WTC11 (cell line): ENCODE data around the gene SDK2. TPM values are rescaled to one million over a fixed set of nuclear protein-coding genes. Genes with fewer than 3 reads are reported as not detected.

ENCODE experiments used
- ATAC-seq: fragments of 200-7000 bp; cut with Tn5 transposase; 2 replicates; pipeline ENCODE4 v1.10.0; 2021; ENCODE audit warnings: mild to moderate bottlenecking, moderate library complexity
- CTCF ChIA-PET: fragments of 300-600 bp; sonication (Branson Sonifier 250); formaldehyde crosslinking; loops from one replicate; lab custom pipeline; 2021; ENCODE audit warnings: antibody characterized with exemption; lab: Charles Lee
- POLR2A ChIA-PET: fragments of 350-600 bp; sonication (Branson Sonifier 250); formaldehyde crosslinking; loops from one replicate; lab custom pipeline; 2021; ENCODE audit warnings: antibody characterized with exemption; lab: Charles Lee
- DNase-seq: peaks from one replicate; pipeline ENCODE4 v3.0.0; 2021; ENCODE audit warnings: low spot score
- H3K27ac Mint-ChIP-seq: 2 replicates; pipeline ENCODE4 v1.8.0; 2021; ENCODE audit warnings: mixed read lengths
- H3K27me3 Mint-ChIP-seq: 2 replicates; pipeline ENCODE4 v1.8.0; 2021; ENCODE audit warnings: low read depth, mild to moderate bottlenecking, moderate library complexity, mixed read lengths
- H3K36me3 Mint-ChIP-seq: 2 replicates; pipeline ENCODE4 v1.8.0; 2021; ENCODE audit warnings: mixed read lengths
- H3K4me1 Mint-ChIP-seq: 2 replicates; pipeline ENCODE4 v1.8.0; 2022; ENCODE audit warnings: mixed read lengths
- H3K4me3 Mint-ChIP-seq: 2 replicates; pipeline ENCODE4 v1.8.0; 2021; ENCODE audit warnings: mild to moderate bottlenecking, moderate library complexity, mixed read lengths
- H3K9me3 Mint-ChIP-seq: 2 replicates; pipeline ENCODE4 v1.8.0; 2021; ENCODE audit warnings: mixed read lengths
- AR ChIP-seq: fragments of 250-450 bp; sonication (Bioruptor Pico); IDR thresholded peaks from 2 replicates; pipeline ENCODE4 v1.9.0; 2021; ENCODE audit warnings: mild to moderate bottlenecking
- E2F4 ChIP-seq: sonication (generic); formaldehyde crosslinking; IDR thresholded peaks from 2 replicates; pipeline ENCODE4 v1.8.1; 2022; ENCODE audit warnings: low read depth, mild to moderate bottlenecking, moderate library complexity, missing genetic modification reagents, borderline replicate concordance
- ERG ChIP-seq: fragments of 250-450 bp; sonication (Bioruptor Pico); IDR thresholded peaks from 2 replicates; pipeline ENCODE4 v1.8.0; 2021; ENCODE audit warnings: mild to moderate bottlenecking
- FOXJ3 ChIP-seq: sonication (generic); formaldehyde crosslinking; IDR thresholded peaks from 2 replicates; pipeline ENCODE4 v1.9.0; 2021; ENCODE audit warnings: missing genetic modification reagents, mild to moderate bottlenecking, borderline replicate concordance
- FOXP1 ChIP-seq: sonication (generic); formaldehyde crosslinking; IDR thresholded peaks from 2 replicates; pipeline ENCODE4 v1.8.0; 2022; ENCODE audit warnings: missing genetic modification reagents, mild to moderate bottlenecking, moderate library complexity, borderline replicate concordance
- GRHL2 ChIP-seq: fragments of 250-450 bp; sonication (Bioruptor Pico); IDR thresholded peaks from 2 replicates; pipeline ENCODE4 v1.8.0; 2022; ENCODE audit warnings: mild to moderate bottlenecking, moderate library complexity; ENCODE audit not compliant: insufficient replicate concordance, severe bottlenecking
- IRF2 ChIP-seq: sonication (generic); formaldehyde crosslinking; IDR thresholded peaks from 2 replicates; pipeline ENCODE4 v1.8.0; 2022; ENCODE audit warnings: low read depth, missing genetic modification reagents, borderline replicate concordance
- MAX ChIP-seq: sonication (generic); formaldehyde crosslinking; IDR thresholded peaks from 2 replicates; pipeline ENCODE4 v1.8.0; 2022; ENCODE audit warnings: mild to moderate bottlenecking, missing genetic modification reagents
- NFATC4 ChIP-seq: fragments of 250-450 bp; sonication (Bioruptor Pico); IDR thresholded peaks from 2 replicates; pipeline ENCODE4 v1.9.0; 2021; ENCODE audit warnings: mild to moderate bottlenecking
- NR1H2 ChIP-seq: sonication (generic); formaldehyde crosslinking; IDR thresholded peaks from 2 replicates; pipeline ENCODE4 v1.9.0; 2021; ENCODE audit warnings: mild to moderate bottlenecking, moderate library complexity, missing genetic modification reagents
- PRDM15 ChIP-seq: sonication (generic); formaldehyde crosslinking; IDR thresholded peaks from 2 replicates; pipeline ENCODE4 v1.8.0; 2022; ENCODE audit warnings: missing genetic modification reagents
- SP1 ChIP-seq: sonication (generic); formaldehyde crosslinking; conservative IDR thresholded peaks from 2 replicates; pipeline ENCODE4 v1.8.1; 2022; ENCODE audit warnings: missing genetic modification reagents
- TP53 ChIP-seq: sonication (generic); formaldehyde crosslinking; IDR thresholded peaks from 2 replicates; pipeline ENCODE4 v1.8.1; 2023; ENCODE audit warnings: mild to moderate bottlenecking, missing genetic modification reagents
- ZBTB43 ChIP-seq: sonication (generic); formaldehyde crosslinking; IDR thresholded peaks from 2 replicates; pipeline ENCODE4 v1.8.1; 2023; ENCODE audit warnings: mild to moderate bottlenecking, missing genetic modification reagents
- ZNF121 ChIP-seq: sonication (generic); formaldehyde crosslinking; IDR thresholded peaks from 2 replicates; pipeline ENCODE4 v1.8.0; 2023; ENCODE audit warnings: missing genetic modification reagents
- ZNF416 ChIP-seq: fragments of 250-450 bp; sonication (Bioruptor Pico); IDR thresholded peaks from 2 replicates; pipeline ENCODE4 v1.9.0; 2021; ENCODE audit warnings: mild to moderate bottlenecking, inconsistent platforms
- ZNF423 ChIP-seq: fragments of 250-450 bp; sonication (Bioruptor Pico); IDR thresholded peaks from 2 replicates; pipeline ENCODE4 v2.1.2; 2022; ENCODE audit warnings: mild to moderate bottlenecking, moderate library complexity
- ZNF671 ChIP-seq: fragments of 250-450 bp; sonication (Bioruptor Pico); IDR thresholded peaks from 2 replicates; pipeline ENCODE4 v1.8.0; 2021; ENCODE audit warnings: mild to moderate bottlenecking
- total RNA-seq: library from RNA; stranded (reverse); gene quantifications from 3 replicates; pipeline ENCODE4 v1.2.3, GENCODE V29; 2021
- TF ChIP-seq, protein P1 (sequence below): sonication (generic); formaldehyde crosslinking; IDR thresholded peaks from 2 replicates; pipeline ENCODE4 v1.8.1; 2023; ENCODE audit warnings: mild to moderate bottlenecking, moderate library complexity, missing genetic modification reagents
- TF ChIP-seq, protein P2 (sequence below): sonication (generic); formaldehyde crosslinking; IDR thresholded peaks from 2 replicates; pipeline ENCODE4 v1.8.0; 2022; ENCODE audit warnings: mild to moderate bottlenecking, missing genetic modification reagents

SDK2 gene
- total RNA-seq, 1 experiment from 2014 or later = 14.8 TPM

- POLR2A ChIA-PET = no interaction called here
- Mint-ChIP-seq H3K36me3 (no peaks in the 10 kb centered on the region), H3K27me3 (no peaks in the 10 kb centered on the region), H3K27ac (no peak overlapping the region), H3K9me3 (no peaks in the 10 kb centered on the region), H3K4me1 (peaks cover 38% of the 10 kb centered on the region), H3K4me3 (no peak overlapping the region)
- ATAC-seq (no peak), DNase-seq (no peak)
- CTCF ChIA-PET = interaction anchor here (1.2 to 8.9 kb wide), 6 partner anchors 9 to 372 kb away, joined by 3 to 66 read pairs (median 16); partner anchors contain the start of gene CDC42EP4
- TF ChIP-seq FOXJ3 (no peak), ZNF416 (no peak), E2F4 (CRISPR knock-in tag) (no peak), SP1 (CRISPR knock-in tag) (no peak), ZNF671 (CRISPR knock-in tag) (no peak), NFATC4 (CRISPR knock-in tag) (no peak), FOXP1 (CRISPR knock-in tag) (no peak), PRDM15 (no peak)
- TF ChIP-seq, protein P1, sequence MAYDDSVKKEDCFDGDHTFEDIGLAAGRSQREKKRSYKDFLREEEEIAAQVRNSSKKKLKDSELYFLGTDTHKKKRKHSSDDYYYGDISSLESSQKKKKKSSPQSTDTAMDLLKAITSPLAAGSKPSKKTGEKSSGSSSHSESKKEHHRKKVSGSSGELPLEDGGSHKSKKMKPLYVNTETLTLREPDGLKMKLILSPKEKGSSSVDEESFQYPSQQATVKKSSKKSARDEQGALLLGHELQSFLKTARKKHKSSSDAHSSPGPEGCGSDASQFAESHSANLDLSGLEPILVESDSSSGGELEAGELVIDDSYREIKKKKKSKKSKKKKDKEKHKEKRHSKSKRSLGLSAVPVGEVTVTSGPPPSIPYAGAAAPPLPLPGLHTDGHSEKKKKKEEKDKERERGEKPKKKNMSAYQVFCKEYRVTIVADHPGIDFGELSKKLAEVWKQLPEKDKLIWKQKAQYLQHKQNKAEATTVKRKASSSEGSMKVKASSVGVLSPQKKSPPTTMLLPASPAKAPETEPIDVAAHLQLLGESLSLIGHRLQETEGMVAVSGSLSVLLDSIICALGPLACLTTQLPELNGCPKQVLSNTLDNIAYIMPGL (CRISPR knock-in tag) = no peak
These were observed 285.6 kb downstream of the SDK2 start for GRCh38 chr17:73358668-73359067.

- Mint-ChIP-seq H3K4me1 (peaks cover 34% of the 10 kb centered on the region), H3K27me3 (no peaks in the 10 kb centered on the region), H3K9me3 (no peaks in the 10 kb centered on the region), H3K4me3 (no peak overlapping the region), H3K27ac (no peak overlapping the region), H3K36me3 (no peaks in the 10 kb centered on the region)
- ATAC-seq (no peak), DNase-seq (no peak)
- POLR2A ChIA-PET = no interaction called here
- CTCF ChIA-PET = interaction anchor here (1.1 to 8.9 kb wide), 2 partner anchors 9 to 47 kb away, joined by 3 to 66 read pairs; partner anchors contain the start of gene CDC42EP4
- no peak for TF ChIP-seq AR (CRISPR knock-in tag)
- no peak for TF ChIP-seq GRHL2
- no peak for TF ChIP-seq IRF2 (CRISPR knock-in tag)
- TF ChIP-seq ZBTB43 (CRISPR knock-in tag) = no peak
- TF ChIP-seq ZNF121 (CRISPR knock-in tag) = no peak
- TF ChIP-seq NR1H2 = no peak
- no peak for TF ChIP-seq TP53 (CRISPR knock-in tag)
- TF ChIP-seq ERG (CRISPR knock-in tag) = no peak
- no peak for TF ChIP-seq MAX (CRISPR knock-in tag)
- TF ChIP-seq, protein P2, sequence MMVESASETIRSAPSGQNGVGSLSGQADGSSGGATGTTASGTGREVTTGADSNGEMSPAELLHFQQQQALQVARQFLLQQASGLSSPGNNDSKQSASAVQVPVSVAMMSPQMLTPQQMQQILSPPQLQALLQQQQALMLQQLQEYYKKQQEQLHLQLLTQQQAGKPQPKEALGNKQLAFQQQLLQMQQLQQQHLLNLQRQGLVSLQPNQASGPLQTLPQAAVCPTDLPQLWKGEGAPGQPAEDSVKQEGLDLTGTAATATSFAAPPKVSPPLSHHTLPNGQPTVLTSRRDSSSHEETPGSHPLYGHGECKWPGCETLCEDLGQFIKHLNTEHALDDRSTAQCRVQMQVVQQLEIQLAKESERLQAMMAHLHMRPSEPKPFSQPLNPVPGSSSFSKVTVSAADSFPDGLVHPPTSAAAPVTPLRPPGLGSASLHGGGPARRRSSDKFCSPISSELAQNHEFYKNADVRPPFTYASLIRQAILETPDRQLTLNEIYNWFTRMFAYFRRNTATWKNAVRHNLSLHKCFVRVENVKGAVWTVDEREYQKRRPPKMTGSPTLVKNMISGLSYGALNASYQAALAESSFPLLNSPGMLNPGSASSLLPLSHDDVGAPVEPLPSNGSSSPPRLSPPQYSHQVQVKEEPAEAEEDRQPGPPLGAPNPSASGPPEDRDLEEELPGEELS (CRISPR knock-in tag) = no peak
- TF ChIP-seq ZNF423 (CRISPR knock-in tag) = no peak
- no peak for TF ChIP-seq E2F4 (CRISPR knock-in tag)
These were observed 286.3 kb downstream of the SDK2 start for GRCh38 chr17:73357981-73358380.
